ENCODE data around the gene CACFD1.

The CACFD1 gene

GRCh38 chr9:133518200-133518599 is 58.4 kb downstream of the CACFD1 start:
- H3K4me1 Mint-ChIP-seq (ENCODE audit: low read depth in 2 of 2), result no peaks in the 10 kb centered on the region

DNA sequence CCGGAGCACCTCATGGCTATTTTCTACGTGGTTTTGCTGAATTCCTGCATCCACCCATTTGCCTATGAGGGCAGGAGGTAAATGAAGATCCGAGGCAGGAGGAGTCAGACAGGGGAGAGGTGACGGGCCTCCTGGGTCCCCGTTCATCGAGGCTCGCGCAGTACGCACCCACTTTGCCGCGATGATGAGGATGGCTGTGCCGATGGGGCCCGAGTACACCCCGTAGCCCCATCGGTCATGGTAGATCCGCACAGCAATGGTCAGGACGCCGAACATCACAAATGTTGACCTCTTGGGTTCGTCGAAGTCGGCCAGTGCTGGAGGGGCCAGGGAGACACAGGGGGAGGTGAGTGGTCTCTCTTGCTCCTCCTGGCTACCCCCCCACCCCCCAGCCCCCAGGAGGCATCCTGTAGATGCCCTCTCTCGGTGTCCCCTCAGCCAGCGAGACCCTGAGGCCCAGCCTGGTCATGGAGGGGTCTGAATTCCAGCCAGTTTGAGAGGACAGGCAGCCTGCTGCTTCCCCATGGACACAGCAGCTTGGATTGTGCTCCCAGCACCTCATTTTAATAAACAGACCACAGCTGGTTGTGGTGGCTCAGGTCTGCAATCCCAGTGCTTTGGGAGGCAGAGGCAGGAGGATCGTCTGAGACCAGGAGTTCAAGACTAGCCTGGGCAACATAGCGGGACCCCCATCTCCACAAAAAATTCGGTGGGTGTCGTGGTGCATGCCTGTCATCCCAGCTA is 59.1 kb downstream of the CACFD1 start:
- Mint-ChIP-seq H3K27ac (no peak overlapping the region), H3K4me3 (no peak overlapping the region), H3K4me1 (ENCODE audit: low read depth in 2 of 2) (no peaks in the 10 kb centered on the region), H3K27me3 (peaks cover 16 to 22% of the 10 kb centered on the region in 2 donors), H3K9me3 (no peaks in the 10 kb centered on the region), H3K36me3 (ENCODE audit: insufficient read depth) (no peaks in the 10 kb centered on the region)
- no peak for DNase-seq
- no peak for ATAC-seq (replicated peaks)

More at GRCh38 chr9:133518200-133518599, 58.4 kb downstream of the CACFD1 start:
- Mint-ChIP-seq H3K27ac (no peak overlapping the region), H3K4me3 (no peak overlapping the region), H3K36me3 (ENCODE audit: insufficient read depth) (no peaks in the 10 kb centered on the region), H3K9me3 (no peaks in the 10 kb centered on the region), H3K27me3 (peaks cover 14 to 22% of the 10 kb centered on the region in 2 donors)
- ATAC-seq (replicated peaks) (no peak), DNase-seq (no peak)

GRCh38 chr9:133519693-133520092 is 59.9 kb downstream of the CACFD1 start:
- DNase-seq (no peak), ATAC-seq (replicated peaks) (no peak)
- Mint-ChIP-seq H3K4me3 (no peak overlapping the region), H3K9me3 (no peaks in the 10 kb centered on the region), H3K4me1 (ENCODE audit: low read depth in 2 of 2) (no peaks in the 10 kb centered on the region), H3K27ac (no peak overlapping the region), H3K36me3 (ENCODE audit: insufficient read depth) (no peaks in the 10 kb centered on the region), H3K27me3 (peaks cover 16 to 22% of the 10 kb centered on the region in 2 donors)

DNA sequence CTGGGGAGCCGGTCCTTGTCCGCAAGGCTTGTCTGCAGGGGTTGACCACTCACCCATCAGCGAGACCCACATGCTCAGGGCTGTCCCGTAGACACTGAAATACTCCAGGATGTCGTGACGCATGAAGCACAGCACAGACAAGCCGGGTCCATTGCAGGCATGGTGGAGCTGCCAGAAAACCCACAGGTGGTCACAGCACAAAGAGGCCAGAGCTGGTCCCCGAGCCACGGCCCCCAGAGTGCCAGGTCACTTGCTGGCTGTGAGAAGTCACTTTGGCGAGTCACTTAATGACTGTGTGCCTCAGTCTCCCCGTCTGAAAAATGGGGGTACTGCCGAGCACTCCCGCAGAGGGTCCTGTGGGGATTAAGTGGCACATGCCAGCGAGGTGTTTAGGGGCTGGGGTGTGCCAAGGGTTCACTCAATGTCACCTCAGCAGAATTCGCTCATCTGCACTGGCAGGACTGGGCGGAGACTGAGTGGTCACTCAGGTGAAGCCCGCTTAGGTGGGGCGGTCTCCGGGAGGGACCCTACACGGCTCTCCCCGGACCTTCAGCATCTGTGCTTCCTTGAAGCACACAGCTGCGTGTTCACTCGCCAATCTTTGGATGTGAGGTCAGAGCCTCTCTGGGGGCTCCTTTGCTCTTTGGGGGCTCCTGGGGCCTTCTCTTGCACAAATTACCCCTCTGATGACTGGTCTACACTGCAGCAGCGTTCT is 60.5 kb downstream of the CACFD1 start:
- Mint-ChIP-seq H3K9me3 (no peaks in the 10 kb centered on the region), H3K27me3 (peaks cover 16 to 22% of the 10 kb centered on the region in 2 donors), H3K36me3 (ENCODE audit: insufficient read depth) (no peaks in the 10 kb centered on the region), H3K4me3 (no peak overlapping the region), H3K4me1 (ENCODE audit: low read depth in 2 of 2) (no peaks in the 10 kb centered on the region), H3K27ac (no peak overlapping the region)
- ATAC-seq (replicated peaks), result no peak
- DNase-seq, result no peak

Measured in effector memory CD8-positive, alpha-beta T cell (primary cell).